H1 (cell line): ENCODE results near the gene SMARCA2. TPM values are rescaled to one million over a fixed set of nuclear protein-coding genes. Genes with fewer than 3 reads are reported as not detected.

ENCODE experiments used
- CTCF ChIA-PET: fragments of 300-600 bp; sonication (Branson Sonifier 250); formaldehyde crosslinking; loops from one replicate; lab custom pipeline; 2021; ENCODE audit not compliant: partially characterized antibody; lab: Charles Lee
- POLR2A ChIA-PET: fragments of 300-600 bp; sonication (Branson Sonifier 250); formaldehyde crosslinking; loops from one replicate; lab custom pipeline; 2021; ENCODE audit warnings: inconsistent platforms; ENCODE audit not compliant: partially characterized antibody; lab: Charles Lee
- DNase-seq, 2 experiments: peaks; one replicate each; pipeline versions ENCODE4 v3.0.0 to v3.0.0-alpha.2; 2010 to 2022; ENCODE audit warnings: low spot score in 2 of 2, low read depth in 1 of 2, mixed read lengths in 1 of 2
- FAIRE-seq: peaks from 2 replicates; lab custom pipeline; 2011; peaks lifted over from hg19 to GRCh38; lab: Jason Lieb, UNC
- H2AFZ ChIP-seq: 2 replicates; pipeline ENCODE4 v1.8.1; 2012; ENCODE audit warnings: low read length, inconsistent platforms
- H2AK5ac ChIP-seq: 2 replicates; pipeline ENCODE4 v1.6.1; 2013; ENCODE audit warnings: low read depth, low read length
- H2BK120ac ChIP-seq: replicated peaks from 2 replicates; pipeline ENCODE3; 2013; ENCODE audit warnings: low read depth, low read length, inconsistent platforms
- H2BK12ac ChIP-seq: 2 replicates; pipeline ENCODE4 v1.6.1; 2013; ENCODE audit warnings: low read depth, low read length
- H2BK15ac ChIP-seq: 2 replicates; pipeline ENCODE4 v1.6.1; 2013; ENCODE audit warnings: low read length
- H2BK20ac ChIP-seq: 2 replicates; pipeline ENCODE4 v1.6.1; 2013; ENCODE audit warnings: low read length
- H2BK5ac ChIP-seq: 2 replicates; pipeline ENCODE4 v1.6.1; 2013; ENCODE audit warnings: low read depth, low read length
- H3K14ac ChIP-seq: 2 replicates; pipeline ENCODE4 v1.6.1; 2013; ENCODE audit warnings: inconsistent platforms; ENCODE audit not compliant: insufficient read length
- H3K18ac ChIP-seq: 2 replicates; pipeline ENCODE4 v1.6.1; 2013; ENCODE audit warnings: low read length; ENCODE audit errors: extremely low read depth
- H3K23ac ChIP-seq: 2 replicates; pipeline ENCODE4 v1.6.1; 2013; ENCODE audit warnings: inconsistent platforms; ENCODE audit not compliant: insufficient read length
- H3K23me2 ChIP-seq: 2 replicates; pipeline ENCODE4 v1.6.1; 2013; ENCODE audit warnings: low read depth, low read length
- H3K27ac ChIP-seq: 2 replicates; pipeline ENCODE4 v1.6.1; 2011; ENCODE audit warnings: low read depth, low read length, inconsistent platforms
- H3K27me3 ChIP-seq, 4 experiments: replicated peaks in 1 of 4; 1 replicate in 1 of 4; 2 replicates in 3 of 4; pipeline versions ENCODE4 v1.6.1 to v1.8.1; 2011 to 2013; ENCODE audit warnings: low read length in 3 of 4, mild to moderate bottlenecking in 3 of 4, inconsistent platforms in 2 of 4, mixed read lengths in 2 of 4, moderate library complexity in 1 of 4; ENCODE audit not compliant: control insufficient read depth in 3 of 4, insufficient read depth in 3 of 4; ENCODE audit errors: extremely low read depth in 1 of 4
- H3K36me3 ChIP-seq, 4 experiments: 2 replicates each; pipeline versions ENCODE4 v1.6.1 to v1.8.1; 2011 to 2013; ENCODE audit warnings: mild to moderate bottlenecking in 4 of 4, low read length in 3 of 4, moderate library complexity in 2 of 4, control low read depth in 1 of 4, inconsistent platforms in 1 of 4; ENCODE audit not compliant: insufficient read depth in 4 of 4, control insufficient read depth in 2 of 4
- H3K4ac ChIP-seq: replicated peaks from 2 replicates; pipeline ENCODE3; 2013; ENCODE audit warnings: low read length, low read depth, mixed read lengths, inconsistent platforms; ENCODE audit not compliant: insufficient read length
- H3K4me1 ChIP-seq, 4 experiments: replicated peaks in 1 of 4; 1 replicate in 1 of 4; 2 replicates in 3 of 4; pipeline versions ENCODE4 v1.6.1 to v1.8.1; 2011 to 2013; ENCODE audit warnings: low read length in 3 of 4, inconsistent platforms in 2 of 4, mixed read lengths in 1 of 4; ENCODE audit not compliant: insufficient read depth in 4 of 4, control insufficient read depth in 3 of 4
- H3K4me2 ChIP-seq, 2 experiments: 2 replicates each; pipeline versions ENCODE4 v1.6.1 to v1.8.1; 2011 to 2013; ENCODE audit warnings: low read depth in 2 of 2, low read length in 2 of 2, control low read depth in 1 of 2, inconsistent platforms in 1 of 2, mild to moderate bottlenecking in 1 of 2; ENCODE audit not compliant: insufficient read depth in 1 of 2
- H3K4me3 ChIP-seq, 4 experiments: fragments of 200-600, 300-600 bp in 1 of 4; sonication (generic), shearing (Covaris generic), sonication (Bioruptor Twin) in 1 of 4; 2 replicates each; pipeline versions ENCODE4 v1.5.1 to v1.8.1; 2011 to 2016; ENCODE audit warnings: low read length in 4 of 4, low read depth in 3 of 4, control low read depth in 2 of 4, inconsistent platforms in 2 of 4, mild to moderate bottlenecking in 2 of 4, mixed read lengths in 1 of 4, moderate library complexity in 1 of 4; ENCODE audit not compliant: insufficient read depth in 2 of 4; ENCODE audit errors: extremely low read depth in 1 of 4
- H3K56ac ChIP-seq: replicated peaks from 2 replicates; pipeline ENCODE3; 2013; ENCODE audit warnings: low read depth, mild to moderate bottlenecking, mixed read lengths, low read length, inconsistent platforms; ENCODE audit not compliant: insufficient read length
- H3K79me1 ChIP-seq: 2 replicates; pipeline ENCODE4 v1.6.1; 2013; ENCODE audit warnings: low read depth, low read length, control low read depth
- H3K79me2 ChIP-seq, 2 experiments: 2 replicates each; pipeline versions ENCODE4 v1.6.1 to v1.8.1; 2012 to 2013; ENCODE audit warnings: low read length in 2 of 2, mild to moderate bottlenecking in 2 of 2, inconsistent platforms in 1 of 2; ENCODE audit not compliant: insufficient read depth in 2 of 2, control insufficient read depth in 1 of 2
- H3K9ac ChIP-seq, 4 experiments: replicated peaks in 1 of 4; 1 replicate in 1 of 4; 2 replicates in 3 of 4; pipeline versions ENCODE4 v1.6.1 to v1.8.1; 2011 to 2013; ENCODE audit warnings: low read depth in 3 of 4, low read length in 3 of 4, control low read depth in 2 of 4, mild to moderate bottlenecking in 2 of 4, moderate library complexity in 2 of 4, inconsistent platforms in 1 of 4; ENCODE audit errors: extremely low read depth in 1 of 4
- H3K9me3 ChIP-seq, 2 experiments: 2 replicates each; pipeline versions ENCODE4 v1.6.1 to v1.8.1; 2012 to 2013; ENCODE audit warnings: mild to moderate bottlenecking in 2 of 2, moderate library complexity in 2 of 2, control low read depth in 1 of 2, inconsistent platforms in 1 of 2, low read depth in 1 of 2, low read length in 1 of 2, mixed read lengths in 1 of 2; ENCODE audit not compliant: insufficient read depth in 2 of 2
- H4K20me1 ChIP-seq, 2 experiments: replicated peaks in 1 of 2; 2 replicates each; pipeline versions ENCODE3 to v1.8.1; 2011 to 2013; ENCODE audit warnings: inconsistent platforms in 2 of 2, low read length in 2 of 2, mild to moderate bottlenecking in 1 of 2; ENCODE audit not compliant: insufficient read depth in 2 of 2, control insufficient read depth in 1 of 2
- H4K5ac ChIP-seq: 2 replicates; pipeline ENCODE4 v1.6.1; 2013; ENCODE audit warnings: low read length, low read depth, mixed read lengths, inconsistent platforms; ENCODE audit not compliant: insufficient read length
- H4K8ac ChIP-seq: 2 replicates; pipeline ENCODE4 v1.8.0; 2013; ENCODE audit warnings: mild to moderate bottlenecking, moderate library complexity, low read length, inconsistent platforms; ENCODE audit not compliant: insufficient read depth; ENCODE audit errors: extremely low read depth
- H4K91ac ChIP-seq: replicated peaks from 2 replicates; pipeline ENCODE3; 2013; ENCODE audit warnings: low read length, mixed read lengths, inconsistent platforms; ENCODE audit not compliant: insufficient read length
- CREB1 ChIP-seq: IDR thresholded peaks from 2 replicates; pipeline ENCODE4 v1.6.1; 2012; ENCODE audit warnings: inconsistent platforms
- JUN ChIP-seq: IDR thresholded peaks from 2 replicates; pipeline ENCODE4 v1.6.1; 2011; ENCODE audit warnings: low read depth, mild to moderate bottlenecking, improper control_type of control experiment, low read length
- SIN3A ChIP-seq, 2 experiments: IDR thresholded peaks in 1 of 2; conservative IDR thresholded peaks in 1 of 2; 2 replicates each; pipeline ENCODE4 v1.6.1; 2011 to 2012; ENCODE audit warnings: low read length in 2 of 2, improper control_type of control experiment in 1 of 2, low read depth in 1 of 2, mild to moderate bottlenecking in 1 of 2
- WGBS, 2 experiments: shearing (Covaris generic) in 1 of 2; methylation state at CpG; one replicate each; pipeline versions ENCODE4 v1.1.6 to v1.1.7; 2013 to 2015; ENCODE audit warnings: low lambda C conversion rate in 2 of 2, mixed read lengths in 2 of 2, inconsistent platforms in 1 of 2, low coverage in 1 of 2, missing lambda C conversion rate in 1 of 2; ENCODE audit not compliant: insufficient replicate concordance in 2 of 2, insufficient coverage in 1 of 2, insufficient read length in 1 of 2; ENCODE audit errors: extremely low coverage in 1 of 2, missing lambda C conversion rate in 1 of 2; 5-methylcytosine and 5-hydroxymethylcytosine counted together
- polyA plus RNA-seq, 7 experiments: library from polyadenylated mRNA; depleted of rRNA in 3 of 7; stranded (reverse) in 5 of 7; unstranded in 2 of 7; fragments of >200 nt in 5 of 7; fragments of 200-250 nt in 2 of 7; gene quantifications; 1 replicate in 5 of 7; 2 replicates in 1 of 7; 4 replicates in 1 of 7; pipeline versions ENCODE4 v1.2.1 to v1.2.3, GENCODE V29; 2011 to 2013; ENCODE audit warnings: missing spikeins in 2 of 7, mixed read lengths in 2 of 7
- total RNA-seq: library from RNA; stranded (reverse); fragmentation: NEBNext Ultra II Directional; extraction: Animal tissue kit (Norgen Biotek cat#: 25700); gene quantifications from 2 replicates; pipeline ENCODE4 v1.2.1, GENCODE V29; 2021

The SMARCA2 gene
- total and polyA plus RNA-seq, 2 of the 8 experiments (the other 6 are each of a cell fraction or from before 2014, with no cell fraction given) = 6.3 to 21.7 TPM

- Histone ChIP-seq H2AFZ (no peak overlapping the region), H3K4me1 (peaks cover 0 to 1% (median 0%) of the 10 kb centered on the region in 4 experiments; a peak in 2 of 7 replicates), H4K5ac (no peak overlapping the region), H3K23ac (no peak overlapping the region), H3K27ac (no peak overlapping the region), H3K27me3 (peaks cover 5 to 35% (median 25%) of the 10 kb centered on the region in 4 experiments), H3K23me2 (peaks cover 28% of the 10 kb centered on the region; the same call in 1 of the 2 replicates), H3K4me3 (no peak overlapping the region), H3K18ac (no peak overlapping the region), H4K8ac (no peak overlapping the region)
- FAIRE-seq = no peak
- CTCF ChIA-PET = interaction anchor here (1.0 to 1.7 kb wide), 2 partner anchors 54 to 75 kb away, joined by 4 to 9 read pairs; no protein-coding TSS in a partner anchor
- TF ChIP-seq JUN (no peak), CREB1 (no peak), SIN3A (conservative IDR thresholded peaks at IDR 0.05 in 1 of 2, IDR thresholded peaks at IDR 0.05 in 1 of 2; ENCODE audit: low read depth in 1 of 2, low read length in 2 of 2) (no peak)
- TF ChIP-seq, all 59 proteins: peak for 0
- Histone ChIP-seq H3K9ac (no peak overlapping the region), H4K91ac (no peak overlapping the region), H3K14ac (no peak overlapping the region), H2BK5ac (no peak overlapping the region), H4K20me1 (peaks cover 0 to 2% of the 10 kb centered on the region in 2 experiments), H3K9me3 (no peaks in the 10 kb centered on the region), H3K4ac (no peak overlapping the region), H2AK5ac (no peak overlapping the region), H2BK20ac (no peak overlapping the region), H3K79me2 (no peaks in the 10 kb centered on the region), H3K36me3 (no peaks in the 10 kb centered on the region), H3K4me2 (no peak overlapping the region), H2BK15ac (no peak overlapping the region), H3K56ac (no peak overlapping the region), H3K79me1 (no peaks in the 10 kb centered on the region), H2BK12ac (no peak overlapping the region), H2BK120ac (no peak overlapping the region)
- POLR2A ChIA-PET = no interaction called here
- no peak for DNase-seq
- 82 to 100% methylated on average over 1 to 4 of the region's 4 CpGs for WGBS, 2 experiments
These were observed 2.8 kb upstream of the SMARCA2 start for GRCh38 chr9:2012347-2012746.
